Effector CD8-positive, alpha-beta T cell (primary cell): ENCODE data around the gene KRTAP5-1.
A peak's percentile ranks its signal among the peaks of the same experiment; 100 is the strongest.
"Not testable (repeated sequence)": the region's sequence is repeated elsewhere in the genome, so short reads cannot be mapped to it uniquely, and the experiment has no call there.

ENCODE experiments used
- DNase-seq: peaks from one replicate; lab custom pipeline; 2025; lab: John Stamatoyannopoulos, UW

KRTAP5-1 gene

GRCh38 chr11:1601663-1602062 is 16.6 kb upstream of the KRTAP5-1 start:
- DNase-seq, result not testable (repeated sequence)

- DNase-seq, result no peak
Measured at GRCh38 chr11:1600626-1601025, 15.5 kb upstream of the KRTAP5-1 start.

- no peak for DNase-seq
Measured at GRCh38 chr11:1598816-1599215, 13.7 kb upstream of the KRTAP5-1 start.

GRCh38 chr11:1598406-1598805 is 13.3 kb upstream of the KRTAP5-1 start:
- DNase-seq, result not testable (repeated sequence)

GRCh38 chr11:1597994-1598380 is 12.9 kb upstream of the KRTAP5-1 start, which contains the start of gene KRTAP5-2:
Gene KRTAP5-2, minus strand, starts transcription at chr11:1598294. Its CDS starts 44 bp downstream, at chr11:1598250.
- DNase-seq, result no peak

- no peak for DNase-seq
Measured at GRCh38 chr11:1597331-1597993, 12.4 kb upstream of the KRTAP5-1 start.

GRCh38 chr11:1596576-1597121 is 11.6 kb upstream of the KRTAP5-1 start:
- not testable (repeated sequence) for DNase-seq

GRCh38 chr11:1595994-1596575 is 11.0 kb upstream of the KRTAP5-1 start:
- not testable (repeated sequence) for DNase-seq

- no peak for DNase-seq
Measured at GRCh38 chr11:1592628-1593027, 7.5 kb upstream of the KRTAP5-1 start.

GRCh38 chr11:1589996-1590395 is 4.9 kb upstream of the KRTAP5-1 start:
- no peak for DNase-seq

- not testable (repeated sequence) for DNase-seq
Measured at GRCh38 chr11:1589191-1589963, 4.3 kb upstream of the KRTAP5-1 start.

- no peak for DNase-seq
Measured at GRCh38 chr11:1586699-1587098, 1.6 kb upstream of the KRTAP5-1 start.

- not testable (repeated sequence) for DNase-seq
Measured at GRCh38 chr11:1582909-1583308, 2.2 kb downstream of the KRTAP5-1 start.

- DNase-seq, result no peak
Measured at GRCh38 chr11:1581976-1582375, 3.1 kb downstream of the KRTAP5-1 start.

GRCh38 chr11:1576825-1577224 is 8.3 kb downstream of the KRTAP5-1 start:
- DNase-seq, result no peak

- DNase-seq, result not testable (repeated sequence)
Measured at GRCh38 chr11:1575756-1576155, 9.3 kb downstream of the KRTAP5-1 start.

- no peak for DNase-seq
Measured at GRCh38 chr11:1574933-1575242, 10.2 kb downstream of the KRTAP5-1 start.

- DNase-seq, result peak; percentile 29
Measured at GRCh38 chr11:1574238-1574932, 10.7 kb downstream of the KRTAP5-1 start.

- no peak for DNase-seq
Measured at GRCh38 chr11:1573903-1574237, 11.2 kb downstream of the KRTAP5-1 start.

- DNase-seq, result no peak
Measured at GRCh38 chr11:1573077-1573902, 11.8 kb downstream of the KRTAP5-1 start.
